GM12875 (cell line): ENCODE data around the gene ALOX5.
"Not testable (repeated sequence)": the region's sequence is repeated elsewhere in the genome, so short reads cannot be mapped to it uniquely, and the experiment has no call there.

Experiments used
- H3K4me3 ChIP-seq: one replicate; pipeline ENCODE4 v1.5.1; 2011; ENCODE audit warnings: low read depth, low read length, control low read depth
- CTCF ChIP-seq: IDR thresholded peaks from 2 replicates; pipeline ENCODE4 v1.5.1; 2011; ENCODE audit warnings: low read depth, mild to moderate bottlenecking, control low read depth, inconsistent platforms, low read length, moderate library complexity, borderline replicate concordance; ENCODE audit not compliant: insufficient read depth

ALOX5 gene

GRCh38 chr10:45403151-45403550 is 29.1 kb downstream of the ALOX5 start:
- TF ChIP-seq CTCF = no peak
- no peak overlapping the region for H3K4me3 ChIP-seq

- TF ChIP-seq CTCF = no peak
These were observed 30.2 kb downstream of the ALOX5 start for GRCh38 chr10:45404087-45404769.

GRCh38 chr10:45404770-45405120 is 30.7 kb downstream of the ALOX5 start:
- no peak overlapping the region for H3K4me3 ChIP-seq
- TF ChIP-seq CTCF = no peak

More at GRCh38 chr10:45404087-45404769, 30.2 kb downstream of the ALOX5 start:
- H3K4me3 ChIP-seq = no peak overlapping the region

- H3K4me3 ChIP-seq = no peak overlapping the region
- TF ChIP-seq CTCF = no peak
These were observed 33.5 kb downstream of the ALOX5 start for GRCh38 chr10:45407542-45407941.

- no peak overlapping the region for H3K4me3 ChIP-seq
- TF ChIP-seq CTCF = no peak
These were observed 34.7 kb downstream of the ALOX5 start for GRCh38 chr10:45408421-45409319.

- H3K4me3 ChIP-seq = not testable (repeated sequence)
These were observed 35.3 kb downstream of the ALOX5 start for GRCh38 chr10:45409347-45409746.

GRCh38 chr10:45409782-45410181 is 35.8 kb downstream of the ALOX5 start:
- no peak for TF ChIP-seq CTCF
- H3K4me3 ChIP-seq = no peak overlapping the region

- no peak overlapping the region for H3K4me3 ChIP-seq
- no peak for TF ChIP-seq CTCF
These were observed 36.4 kb downstream of the ALOX5 start for GRCh38 chr10:45410489-45410806.
